K562 (cell line): ENCODE data around the gene PITPNM3. TPM values are rescaled to one million over a fixed set of nuclear protein-coding genes. Genes with fewer than 3 reads are reported as not detected.
A peak's percentile ranks its signal among the peaks of the same experiment; 100 is the strongest.

Source experiments
- ATAC-seq: fragments of 200-7000 bp; cut with Tn5 transposase; 3 replicates; pipeline ENCODE4 v1.9.1; 2020; ENCODE audit warnings: moderate library complexity
- BruUV-seq: library from RNA; stranded (reverse); fragments of 400-500 nt; replicated peaks from 2 replicates; lab custom pipeline; 2021; lab: Mats Ljungman, UMichigan
- CTCF ChIA-PET: fragments of 300-600 bp; formaldehyde crosslinking; extraction: SDS; loops from one replicate; lab custom pipeline; 2021; ENCODE audit warnings: low intra/inter-chr PET ratio; lab: Yijun Ruan, JAX
- POLR2A ChIA-PET: fragments of 300-600, 350-650 bp; sonication (Branson Sonifier 250); formaldehyde crosslinking; extraction: SDS; loops from one replicate; lab custom pipeline; 2021; ENCODE audit warnings: antibody characterized with exemption, inconsistent platforms; lab: Yijun Ruan, JAX
- DNase-seq, 4 experiments: peaks; one replicate each; pipeline versions ENCODE4 v3.0.0 to v3.0.0-alpha.2; 2011 to 2018; ENCODE audit warnings: low spot score in 3 of 4, mixed read lengths in 3 of 4; ENCODE audit errors: extremely low read depth in 1 of 4
- FAIRE-seq: peaks from 2 replicates; lab custom pipeline; 2011; peaks lifted over from hg19 to GRCh38; lab: Jason Lieb, UNC
- H2AFZ ChIP-seq: 2 replicates; pipeline ENCODE4 v1.6.0; 2011; ENCODE audit warnings: low read depth, low read length, control low read depth, inconsistent platforms
- H3K27ac ChIP-seq: fragments of 200-600 bp; 3 replicates; pipeline ENCODE4 v1.8.0; 2011; ENCODE audit warnings: low read depth, mild to moderate bottlenecking, control low read depth, inconsistent platforms, low read length, moderate library complexity, mixed read lengths; ENCODE audit errors: extremely low read depth
- H3K27me3 ChIP-seq, 2 experiments: fragments of 300-600 bp in 1 of 2; 2 replicates in 1 of 2; 3 replicates in 1 of 2; pipeline versions ENCODE4 v1.6.0 to v1.8.0; 2011; ENCODE audit warnings: inconsistent platforms in 2 of 2, low read length in 2 of 2, mild to moderate bottlenecking in 1 of 2, mixed read lengths in 1 of 2, moderate library complexity in 1 of 2; ENCODE audit not compliant: control insufficient read depth in 2 of 2, insufficient read depth in 2 of 2
- H3K36me3 ChIP-seq: fragments of 300-600 bp; 3 replicates; pipeline ENCODE4 v1.8.0; 2011; ENCODE audit warnings: mild to moderate bottlenecking, low read length, inconsistent platforms; ENCODE audit not compliant: control insufficient read depth, insufficient read depth
- H3K4me1 ChIP-seq, 2 experiments: fragments of 200-600 bp in 1 of 2; replicated peaks in 1 of 2; 2 replicates in 1 of 2; 3 replicates in 1 of 2; pipeline versions ENCODE4 v1.5.1 to v1.8.0; 2011; ENCODE audit warnings: inconsistent platforms in 2 of 2, low read length in 2 of 2, mild to moderate bottlenecking in 1 of 2, mixed read lengths in 1 of 2, moderate library complexity in 1 of 2; ENCODE audit not compliant: control insufficient read depth in 2 of 2, insufficient read depth in 2 of 2
- H3K4me2 ChIP-seq: 2 replicates; pipeline ENCODE4 v1.6.1; 2011; ENCODE audit warnings: low read length, control low read depth, inconsistent platforms, mixed read lengths; ENCODE audit not compliant: insufficient read depth
- H3K4me3 ChIP-seq: fragments of 200-600 bp; sonication (generic), shearing (Covaris generic); 2 replicates; pipeline ENCODE4 v1.5.1; 2016; ENCODE audit warnings: control low read depth, inconsistent platforms
- H3K79me2 ChIP-seq: fragments of 200-600 bp; 3 replicates; pipeline ENCODE4 v1.8.0; 2011; ENCODE audit warnings: low read length, inconsistent platforms; ENCODE audit not compliant: control insufficient read depth, insufficient read depth
- H3K9ac ChIP-seq, 2 experiments: 2 replicates each; pipeline versions ENCODE4 v1.6.0 to v1.6.1; 2011; ENCODE audit warnings: low read depth in 2 of 2, low read length in 2 of 2, control low read depth in 1 of 2, inconsistent platforms in 1 of 2, mild to moderate bottlenecking in 1 of 2, mixed read lengths in 1 of 2; ENCODE audit not compliant: insufficient read depth in 1 of 2
- H3K9me1 ChIP-seq: one replicate; pipeline ENCODE4 v1.6.0; 2011; ENCODE audit warnings: inconsistent platforms, mild to moderate bottlenecking, low read length, moderate library complexity; ENCODE audit not compliant: control insufficient read depth, insufficient read depth
- H3K9me3 ChIP-seq: replicated peaks from 2 replicates; pipeline ENCODE4 v1.5.1; 2011; ENCODE audit warnings: low read depth, low read length, inconsistent platforms; ENCODE audit not compliant: control insufficient read depth, insufficient read depth
- H4K20me1 ChIP-seq: replicated peaks from 2 replicates; pipeline ENCODE4 v1.6.1; 2011; ENCODE audit warnings: low read length, inconsistent platforms, mixed read lengths; ENCODE audit not compliant: control insufficient read depth, insufficient read depth
- BRF2 ChIP-seq: IDR thresholded peaks from 3 replicates; pipeline ENCODE4 v1.6.1; 2011; ENCODE audit warnings: borderline replicate concordance, mild to moderate bottlenecking; ENCODE audit not compliant: insufficient read length, insufficient read depth
- CHCHD3 ChIP-seq: fragments of 250-450 bp; sonication (Bioruptor Pico); IDR thresholded peaks from 2 replicates; pipeline ENCODE4 v2.1.2; 2022; ENCODE audit warnings: mild to moderate bottlenecking
- GABPA ChIP-seq: fragments of 200-800 bp; sonication (Bioruptor generic); conservative IDR thresholded peaks from 2 replicates; pipeline ENCODE4 v1.6.1; 2016; ENCODE audit warnings: low read depth, missing genetic modification characterization, missing compliant biosample characterization
- HDGF ChIP-seq: fragments of 450-650 bp; IDR thresholded peaks from 2 replicates; pipeline ENCODE4 v1.6.1; 2016
- HLTF ChIP-seq: fragments of 450-650 bp; IDR thresholded peaks from 2 replicates; pipeline ENCODE4 v1.6.1; 2016
- NFIC ChIP-seq: fragments of 450-650 bp; IDR thresholded peaks from 2 replicates; pipeline ENCODE4 v1.6.1; 2017; ENCODE audit warnings: mild to moderate bottlenecking, inconsistent platforms
- NR2C1 ChIP-seq, 2 experiments: fragments of 450-650 bp; IDR thresholded peaks; 2 replicates each; pipeline ENCODE4 v1.6.1; 2017; ENCODE audit warnings: mild to moderate bottlenecking in 2 of 2, antibody characterized with exemption in 1 of 2, inconsistent platforms in 1 of 2, missing compliant biosample characterization in 1 of 2, missing genetic modification characterization in 1 of 2
- NR2C2 ChIP-seq, 2 experiments: fragments of 200-800 bp in 1 of 2; sonication (Bioruptor generic) in 1 of 2; sonication (generic) in 1 of 2; formaldehyde crosslinking in 1 of 2; IDR thresholded peaks; 2 replicates each; pipeline versions ENCODE4 v1.6.1 to v1.8.0; 2016 to 2022; ENCODE audit warnings: mild to moderate bottlenecking in 1 of 2, missing compliant biosample characterization in 1 of 2, missing genetic modification characterization in 1 of 2, missing genetic modification reagents in 1 of 2
- PRMT5 ChIP-seq: sonication (generic); formaldehyde crosslinking; IDR thresholded peaks from 2 replicates; pipeline ENCODE4 v1.5.0; 2020; ENCODE audit warnings: missing genetic modification reagents
- RHOXF2B ChIP-seq: fragments of 250-450 bp; sonication (Bioruptor Pico); conservative IDR thresholded peaks from 2 replicates; pipeline ENCODE4 v1.5.1; 2021
- SMAD4 ChIP-seq: fragments of 250-450 bp; sonication (Bioruptor Pico); conservative IDR thresholded peaks from 2 replicates; pipeline ENCODE4 v1.8.0; 2021; ENCODE audit warnings: inconsistent platforms, mild to moderate bottlenecking, moderate library complexity
- STAT5A ChIP-seq: IDR thresholded peaks from 2 replicates; pipeline ENCODE4 v1.6.1; 2012; ENCODE audit warnings: low read length, inconsistent platforms, borderline replicate concordance
- TCF3 ChIP-seq: sonication (generic); formaldehyde crosslinking; IDR thresholded peaks from 2 replicates; pipeline ENCODE4 v1.4.0; 2020; ENCODE audit warnings: mild to moderate bottlenecking, missing genetic modification reagents
- TRIM28 ChIP-seq: fragments of 450-650 bp; IDR thresholded peaks from 2 replicates; pipeline ENCODE4 v1.6.1; 2017
- ZBTB12 ChIP-seq: fragments of 250-450 bp; sonication (Bioruptor Pico); IDR thresholded peaks from 2 replicates; pipeline ENCODE4 v1.4.0; 2020
- ZFX ChIP-seq: sonication (generic); formaldehyde crosslinking; IDR thresholded peaks from 2 replicates; pipeline ENCODE4 v1.8.0; 2022; ENCODE audit warnings: mild to moderate bottlenecking, missing genetic modification reagents, moderate library complexity
- ZNF551 ChIP-seq: fragments of 250-450 bp; sonication (Bioruptor Pico); IDR thresholded peaks from 2 replicates; pipeline ENCODE4 v1.5.0; 2021; ENCODE audit warnings: mild to moderate bottlenecking, moderate library complexity
- ZNF76 ChIP-seq: fragments of 250-450 bp; sonication (Bioruptor Pico); IDR thresholded peaks from 2 replicates; pipeline ENCODE4 v1.4.0; 2020; ENCODE audit warnings: mild to moderate bottlenecking, moderate library complexity, borderline replicate concordance
- ZNF780A ChIP-seq: fragments of 250-450 bp; sonication (Bioruptor Pico); IDR thresholded peaks from 2 replicates; pipeline ENCODE4 v1.5.0; 2021; ENCODE audit warnings: mild to moderate bottlenecking
- WGBS: fragments of 100-300 bp; shearing (Covaris generic); methylation state at CpG from one replicate; pipeline ENCODE4 v1.1.6; 2016; ENCODE audit warnings: low coverage, mixed read lengths; ENCODE audit not compliant: insufficient coverage; ENCODE audit errors: missing lambda C conversion rate; 5-methylcytosine and 5-hydroxymethylcytosine counted together
- in situ Hi-C: fragments of 300-500 bp; cut with MboI; formaldehyde crosslinking; loops from 4 replicates; pipeline ENCODE4 v1.15.0; 2018; ENCODE audit warnings: inconsistent platforms, mixed read lengths
- intact Hi-C: fragments of 100-400 bp; cut with micrococcal nuclease; formaldehyde crosslinking; loops from 2 replicates; pipeline ENCODE4 v1.14.2; 2022
- polyA plus RNA-seq, 8 experiments: library from polyadenylated mRNA; depleted of rRNA in 4 of 8; stranded (reverse) in 5 of 8; unstranded in 3 of 8; fragments of >200 nt; fragmentation: Nextera tagmentation in 2 of 8; fragmentation: Illumina TruSeq in 1 of 8; extraction: Ambion mirVana in 2 of 8; extraction: Trizol in 1 of 8; gene quantifications; 2 replicates each; pipeline versions ENCODE4 v1.2.1 to v1.2.3, GENCODE V29; 2011 to 2014; ENCODE audit warnings: inconsistent platforms in 1 of 8, missing spikeins in 1 of 8
- total RNA-seq, 7 experiments: library from RNA; depleted of rRNA in 6 of 7; stranded (reverse); fragments of >200 nt in 6 of 7; fragmentation: Illumina TruSeq in 2 of 7; extraction: Trizol in 2 of 7; gene quantifications; 2 replicates each; pipeline versions ENCODE4 v1.2.1 to v1.2.3, GENCODE V29; 2011 to 2021; ENCODE audit warnings: low replicate concordance in 1 of 7
- TF ChIP-seq, protein P1 (sequence below): IDR thresholded peaks from 2 replicates; pipeline ENCODE4 v1.6.1; 2016; ENCODE audit warnings: missing genetic modification characterization, missing compliant biosample characterization

The PITPNM3 gene
- total and polyA plus RNA-seq, 9 of the 15 experiments (the other 6 are each of a cell fraction or from before 2014, with no cell fraction given): 0.14 to 0.38 (median 0.22) TPM; not detected in 2

GRCh38 chr17:6460531-6461161 lies 95.7 kb downstream of the PITPNM3 start:
- intact Hi-C loops: no loop called here
- Histone ChIP-seq H3K36me3 (no peaks in the 10 kb centered on the region), H3K79me2 (no peaks in the 10 kb centered on the region), H3K4me2 (no peak overlapping the region), H3K27me3 (peaks cover 0 to 2% of the 10 kb centered on the region in 2 experiments; a peak in 2 of 5 replicates), H4K20me1 (no peaks in the 10 kb centered on the region), H3K4me3 (no peak overlapping the region), H3K4me1 (peaks cover 30 to 33% of the 10 kb centered on the region in 2 experiments), H3K9ac (no peak overlapping the region), H3K27ac (no peak overlapping the region), H2AFZ (no peak overlapping the region), H3K9me1 (no peaks in the 10 kb centered on the region), H3K9me3 (no peaks in the 10 kb centered on the region)
- FAIRE-seq: no peak
- in situ Hi-C loops: no loop called here
- no peak for DNase-seq
- BruUV-seq: no TSS peak
- ATAC-seq: no peak
- 47% methylated on average over 8 of the region's 9 CpGs for WGBS
- CTCF ChIA-PET: no interaction called here
- POLR2A ChIA-PET: interaction anchor here (0.7 kb wide), 1 partner anchor 1247 kb away, joined by 3 read pairs; no protein-coding TSS in a partner anchor
- TF ChIP-seq RHOXF2B (no peak), NFIC (0 out of 2 replicates have a peak, but pooled peaks have one; percentile 27), PRMT5 (no peak), CHCHD3 (CRISPR knock-in tag) (no peak), BRF2 (no peak), ZFX (no peak), STAT5A (no peak), TRIM28 (no peak), ZBTB12 (CRISPR knock-in tag) (no peak), ZNF551 (CRISPR knock-in tag) (no peak), ZNF780A (CRISPR knock-in tag) (no peak), TCF3 (no peak), GABPA (tag) (peak; percentile 56), SMAD4 (no peak), HDGF (no peak), NR2C2 (CRISPR knock-in tag; IDR thresholded peaks at IDR 0.05) (peak; percentile 35; the same call in 1 of the 2 replicates), NR2C2 (tag; IDR thresholded peaks at IDR 0.05) (peak; percentile 82), HLTF (no peak), ZNF76 (CRISPR knock-in tag) (no peak), NR2C1 (IDR thresholded peaks at IDR 0.05) (peak; percentile 81), NR2C1 (tag; IDR thresholded peaks at IDR 0.05) (peak; percentile 87)
- TF ChIP-seq, protein P1, sequence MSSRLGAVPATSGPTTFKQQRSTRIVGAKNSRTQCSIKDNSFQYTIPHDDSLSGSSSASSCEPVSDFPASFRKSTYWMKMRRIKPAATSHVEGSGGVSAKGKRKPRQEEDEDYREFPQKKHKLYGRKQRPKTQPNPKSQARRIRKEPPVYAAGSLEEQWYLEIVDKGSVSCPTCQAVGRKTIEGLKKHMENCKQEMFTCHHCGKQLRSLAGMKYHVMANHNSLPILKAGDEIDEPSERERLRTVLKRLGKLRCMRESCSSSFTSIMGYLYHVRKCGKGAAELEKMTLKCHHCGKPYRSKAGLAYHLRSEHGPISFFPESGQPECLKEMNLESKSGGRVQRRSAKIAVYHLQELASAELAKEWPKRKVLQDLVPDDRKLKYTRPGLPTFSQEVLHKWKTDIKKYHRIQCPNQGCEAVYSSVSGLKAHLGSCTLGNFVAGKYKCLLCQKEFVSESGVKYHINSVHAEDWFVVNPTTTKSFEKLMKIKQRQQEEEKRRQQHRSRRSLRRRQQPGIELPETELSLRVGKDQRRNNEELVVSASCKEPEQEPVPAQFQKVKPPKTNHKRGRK (tag): no peak
